Dermis microvascular lymphatic vessel endothelial cell (primary cell): Measurements from ENCODE around the gene MRPL21. TPM values are rescaled to one million over a fixed set of nuclear protein-coding genes. Genes with fewer than 3 reads are reported as not detected.

Experiments
- DNase-seq, 2 donors: peaks; one replicate each; pipeline versions ENCODE4 v3.0.0 to v3.0.0-alpha.2; 2010; ENCODE audit warnings: low read depth in 2 of 2
- total RNA-seq: library from RNA; depleted of rRNA; stranded (reverse); fragments of >200 nt; gene quantifications from 2 replicates; pipeline ENCODE4 v1.2.1, GENCODE V29; 2014

The MRPL21 gene
- total RNA-seq, 1 donor from 2014 or later = 75.1 TPM

GRCh38 chr11:68841718-68842426, 61.8 kb downstream of the MRPL21 start, which contains the start of gene CPT1A:
TSS of gene CPT1A (minus strand) at chr11:68841916. CDS start at chr11:68815474, 26,442 bp downstream.
- peak; percentile 35 to 80 for DNase-seq

Other genes with a start within 250 kb of the MRPL21 start
- gene GAL, start 219.3 kb downstream of the MRPL21 start, total RNA-seq = 0.76 and 2.4 TPM in 2 replicates
- gene TESMIN, start 152.3 kb downstream of the MRPL21 start, total RNA-seq = 2.1 and 4.0 TPM in 2 replicates
- gene CPT1A, start 61.9 kb downstream of the MRPL21 start, total RNA-seq = 68.3 and 127 TPM in 2 replicates
- 5.8 and 13.5 TPM in 2 replicates for gene IGHMBP2, start 59 bp upstream of the MRPL21 start, total RNA-seq
- not detected in 2 replicates for gene MRGPRD, start 77.2 kb upstream of the MRPL21 start, total RNA-seq
- 0.13 TPM in 2 replicates for gene MRGPRF, start 109.4 kb upstream of the MRPL21 start, total RNA-seq
- gene TPCN2, start 145.1 kb upstream of the MRPL21 start, total RNA-seq = 9.1 and 13.7 TPM in 2 replicates